Endothelial cell of umbilical vein (primary cell): ENCODE data around the gene SYTL2. TPM values are rescaled to one million over a fixed set of nuclear protein-coding genes. Genes with fewer than 3 reads are reported as not detected.

Experiments
- BruUV-seq: library from RNA; stranded (reverse); fragments of 400-500 nt; replicated peaks from 2 replicates; lab custom pipeline; 2021; lab: Mats Ljungman, UMichigan
- CTCF ChIA-PET: fragments of 300-600, 350-600 bp; sonication (Branson Sonifier 250); formaldehyde crosslinking; loops from one replicate; lab custom pipeline; 2021; ENCODE audit warnings: antibody characterized with exemption, inconsistent platforms; lab: Charles Lee
- POLR2A ChIA-PET: fragments of 300-600, 350-600 bp; sonication (Branson Sonifier 250); formaldehyde crosslinking; loops from one replicate; lab custom pipeline; 2021; ENCODE audit warnings: antibody characterized with exemption, inconsistent platforms; lab: Charles Lee
- DNase-seq: peaks from one replicate; pipeline ENCODE4 v3.0.0-alpha.2; 2011; ENCODE audit warnings: low read depth, low spot score
- FAIRE-seq: peaks from 2 replicates; lab custom pipeline; 2011; peaks lifted over from hg19 to GRCh38; lab: Jason Lieb, UNC
- H2AFZ ChIP-seq: 2 replicates; pipeline ENCODE4 v1.6.0; 2012; ENCODE audit warnings: low read depth, low read length, control low read depth, inconsistent platforms
- H3K27ac ChIP-seq: 2 replicates; pipeline ENCODE4 v1.5.1; 2011; ENCODE audit warnings: low read depth, mild to moderate bottlenecking, control low read depth, low read length, moderate library complexity; ENCODE audit not compliant: insufficient read depth
- H3K27me3 ChIP-seq, 2 experiments: 2 replicates each; pipeline versions ENCODE4 v1.6.0 to v1.6.1; 2011; ENCODE audit warnings: low read length in 2 of 2, mixed read lengths in 1 of 2; ENCODE audit not compliant: control insufficient read depth in 2 of 2, insufficient read depth in 2 of 2
- H3K36me3 ChIP-seq, 2 experiments: 2 replicates in 1 of 2; 3 replicates in 1 of 2; pipeline ENCODE4 v1.5.1; 2011; ENCODE audit warnings: low read length in 2 of 2, mild to moderate bottlenecking in 1 of 2, moderate library complexity in 1 of 2; ENCODE audit not compliant: control insufficient read depth in 2 of 2, insufficient read depth in 2 of 2; ENCODE audit errors: extremely low read depth in 1 of 2
- H3K4me1 ChIP-seq: 3 replicates; pipeline ENCODE4 v1.5.1; 2011; ENCODE audit warnings: mild to moderate bottlenecking, low read length; ENCODE audit not compliant: control insufficient read depth, insufficient read depth; ENCODE audit errors: extremely low read depth
- H3K4me2 ChIP-seq: 2 replicates; pipeline ENCODE4 v1.6.1; 2011; ENCODE audit warnings: low read length, control low read depth, mixed read lengths; ENCODE audit not compliant: insufficient read depth
- H3K4me3 ChIP-seq, 3 experiments: fragments of 200-600 bp in 1 of 3; sonication (generic), shearing (Covaris generic) in 1 of 3; replicated peaks in 1 of 3; 2 replicates each; pipeline ENCODE4 v1.5.1; 2011 to 2016; ENCODE audit warnings: control low read depth in 3 of 3, low read length in 3 of 3, mild to moderate bottlenecking in 2 of 3, inconsistent platforms in 1 of 3, low read depth in 1 of 3, moderate library complexity in 1 of 3; ENCODE audit not compliant: insufficient read depth in 1 of 3
- H3K79me2 ChIP-seq: 2 replicates; pipeline ENCODE4 v1.6.0; 2012; ENCODE audit warnings: low read length, inconsistent platforms; ENCODE audit not compliant: control insufficient read depth, insufficient read depth
- H3K9ac ChIP-seq: replicated peaks from 2 replicates; pipeline ENCODE3; 2011; ENCODE audit warnings: low read length, control low read depth; ENCODE audit not compliant: insufficient read depth; ENCODE audit errors: extremely low read depth
- H3K9me1 ChIP-seq: replicated peaks from 3 replicates; pipeline ENCODE4 v1.6.0; 2011; ENCODE audit warnings: mild to moderate bottlenecking, low read length; ENCODE audit not compliant: control insufficient read depth, insufficient read depth; ENCODE audit errors: extremely low read depth
- H3K9me3 ChIP-seq: replicated peaks from 2 replicates; pipeline ENCODE4 v1.5.1; 2012; ENCODE audit warnings: low read length, inconsistent platforms; ENCODE audit not compliant: control insufficient read depth, insufficient read depth
- H4K20me1 ChIP-seq: replicated peaks from 2 replicates; pipeline ENCODE3; 2011; ENCODE audit warnings: mild to moderate bottlenecking, low read length; ENCODE audit not compliant: control insufficient read depth, insufficient read depth; ENCODE audit errors: extremely low read depth
- CTCF ChIP-seq, 2 donors: IDR thresholded peaks; 1 replicate in 1 of 2; 2 replicates in 1 of 2; pipeline ENCODE4 v1.5.1; 2011; ENCODE audit warnings: low read length in 2 of 2, mild to moderate bottlenecking in 2 of 2, moderate library complexity in 2 of 2, control low read depth in 1 of 2, inconsistent platforms in 1 of 2, low read depth in 1 of 2; ENCODE audit not compliant: insufficient read depth in 1 of 2; ENCODE audit errors: extremely low read depth in 1 of 2
- EZH2 ChIP-seq: IDR thresholded peaks from 2 replicates; pipeline ENCODE4 v1.6.1; 2012; ENCODE audit warnings: borderline replicate concordance, low read depth, mild to moderate bottlenecking, moderate library complexity, low read length, inconsistent platforms; ENCODE audit not compliant: severe bottlenecking
- FOS ChIP-seq: IDR thresholded peaks from 2 replicates; pipeline ENCODE4 v1.6.1; 2011; ENCODE audit warnings: mild to moderate bottlenecking, low read length, moderate library complexity, borderline replicate concordance; ENCODE audit not compliant: insufficient read depth
- GATA2 ChIP-seq: IDR thresholded peaks from 2 replicates; pipeline ENCODE4 v1.7.0; 2011; ENCODE audit warnings: low read depth, mild to moderate bottlenecking, moderate library complexity, mixed read lengths, low read length; ENCODE audit not compliant: insufficient read length, insufficient read depth
- JUN ChIP-seq: IDR thresholded peaks from 2 replicates; pipeline ENCODE4 v1.6.1; 2011; ENCODE audit warnings: borderline replicate concordance, low read depth; ENCODE audit not compliant: insufficient read length, insufficient read depth
- MAX ChIP-seq: IDR thresholded peaks from 2 replicates; pipeline ENCODE4 v1.6.1; 2011; ENCODE audit not compliant: insufficient read depth, insufficient read length
- MYC ChIP-seq: IDR thresholded peaks from one replicate; pipeline ENCODE4 v1.6.1; 2011; ENCODE audit warnings: mild to moderate bottlenecking, low read depth, low read length
- POLR2A ChIP-seq: IDR thresholded peaks from 2 replicates; pipeline ENCODE4 v1.6.1; 2012; ENCODE audit warnings: low read depth, mild to moderate bottlenecking, control low read depth, low read length
- POLR2AphosphoS5 ChIP-seq: IDR thresholded peaks from 2 replicates; pipeline ENCODE4 v1.6.1; 2012; ENCODE audit warnings: low read depth, mild to moderate bottlenecking, control low read depth, low read length, moderate library complexity; ENCODE audit not compliant: insufficient read depth
- dilution Hi-C: fragments of 300-500 bp; cut with MboI; formaldehyde crosslinking; loops from one replicate; pipeline ENCODE4 v1.15.0; 2019; ENCODE audit warnings: low sequenced_read_pairs; ENCODE audit not compliant: extremely low pct_ligation_motif_present
- intact Hi-C: fragments of 100-400 bp; cut with micrococcal nuclease; formaldehyde crosslinking; loops from one replicate; pipeline ENCODE4 v1.10.0; 2022
- polyA plus RNA-seq, 4 experiments: library from polyadenylated mRNA; depleted of rRNA in 3 of 4; stranded (reverse) in 3 of 4; unstranded in 1 of 4; fragments of >200 nt; gene quantifications; 2 replicates each; pipeline versions ENCODE4 v1.2.1 to v1.2.3, GENCODE V29; 2011 to 2012; ENCODE audit warnings: missing spikeins in 1 of 4
- total RNA-seq: library from RNA; stranded (reverse); gene quantifications from 2 replicates; pipeline ENCODE4 v1.2.3, GENCODE V29; 2021

Gene SYTL2
- total and polyA plus RNA-seq, 2 donors (not counting 3 experiments of a cell fraction or from before 2014, with no cell fraction given): 1.4 to 2.4 TPM

DNA sequence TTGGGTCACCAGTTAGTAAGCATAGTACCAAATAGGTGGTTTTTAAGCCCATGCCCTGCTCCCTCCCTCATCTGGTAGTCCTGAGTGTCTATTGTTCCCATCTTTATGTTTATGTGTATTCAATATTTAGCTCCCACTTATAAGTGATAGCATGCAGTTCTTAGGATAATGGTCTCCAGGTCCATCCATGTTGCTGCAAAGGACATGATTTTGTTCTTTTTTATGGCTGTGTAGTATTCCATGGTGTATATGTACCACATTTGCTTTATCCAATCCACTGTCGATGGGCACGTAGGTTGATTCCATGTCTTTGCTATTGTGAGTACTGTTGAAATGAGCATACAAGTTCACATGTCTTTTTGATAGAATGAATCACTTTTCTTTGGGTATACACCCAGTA lies 18.2 kb upstream of the SYTL2 start:
- no peak for DNase-seq
- dilution Hi-C loops: no loop called here
- no TSS peak for BruUV-seq

More for the DNA sequence above, 18.2 kb upstream of the SYTL2 start:
- Histone ChIP-seq H3K36me3 (no peaks in the 10 kb centered on the region), H3K4me2 (no peak overlapping the region), H3K79me2 (no peaks in the 10 kb centered on the region), H3K4me3 (no peak overlapping the region), H3K9me1 (no peaks in the 10 kb centered on the region), H3K4me1 (peaks cover 7% of the 10 kb centered on the region), H4K20me1 (no peaks in the 10 kb centered on the region), H3K27me3 (no peaks in the 10 kb centered on the region), H2AFZ (no peak overlapping the region), H3K27ac (no peak overlapping the region), H3K9me3 (no peaks in the 10 kb centered on the region), H3K9ac (no peak overlapping the region)
- ChIA-PET CTCF (no interaction called here), POLR2A (no interaction called here)
- no peak for FAIRE-seq
- intact Hi-C loops: no loop called here
- TF ChIP-seq GATA2 (no peak), FOS (no peak), MAX (no peak), POLR2AphosphoS5 (no peak), MYC (no peak), EZH2 (no peak), POLR2A (no peak), JUN (no peak), CTCF (IDR thresholded peaks at IDR 0.05; ENCODE audit: extremely low read depth in 1 of 2, insufficient read depth in 1 of 2, low read depth in 1 of 2, low read length in 2 of 2) (no peak)
